GM12878 (cell line): ENCODE measurements around the gene MTHFD2. TPM values are rescaled to one million over a fixed set of nuclear protein-coding genes. Genes with fewer than 3 reads are reported as not detected.

ENCODE experiments used
- CBFB ChIP-seq: IDR thresholded peaks from 2 replicates; pipeline ENCODE4 v1.6.1; 2016; ENCODE audit warnings: antibody characterized with exemption, low read depth
- CBX5 ChIP-seq: sonication (generic); IDR thresholded peaks from 2 replicates; pipeline ENCODE4 v1.6.1; 2016; ENCODE audit warnings: low read depth, moderate library complexity, mild to moderate bottlenecking, inconsistent platforms
- CHD2 ChIP-seq: IDR thresholded peaks from 2 replicates; pipeline ENCODE4 v1.6.1; 2011; ENCODE audit warnings: low read depth, low read length, improper control_type of control experiment, borderline replicate concordance
- GATAD2B ChIP-seq: fragments of 450-650 bp; conservative IDR thresholded peaks from 2 replicates; pipeline ENCODE4 v1.6.1; 2017; ENCODE audit warnings: low read depth, mild to moderate bottlenecking, moderate library complexity
- MTA2 ChIP-seq: fragments of 450-650 bp; IDR thresholded peaks from 2 replicates; pipeline ENCODE4 v1.6.1; 2016; ENCODE audit warnings: low read depth, mild to moderate bottlenecking, moderate library complexity
- NR2C2 ChIP-seq: IDR thresholded peaks from 2 replicates; pipeline ENCODE4 v1.6.1; 2011; ENCODE audit warnings: borderline replicate concordance, low read depth; ENCODE audit not compliant: control insufficient read depth, insufficient read length
- NR2F1 ChIP-seq: fragments of 450-650 bp; conservative IDR thresholded peaks from 2 replicates; pipeline ENCODE4 v1.6.1; 2017; ENCODE audit warnings: mild to moderate bottlenecking
- RAD51 ChIP-seq: fragments of 450-650 bp; IDR thresholded peaks from 2 replicates; pipeline ENCODE4 v1.6.1; 2016; ENCODE audit warnings: moderate library complexity, mild to moderate bottlenecking, inconsistent platforms
- RFX5 ChIP-seq: IDR thresholded peaks from 2 replicates; pipeline ENCODE4 v1.6.1; 2011; ENCODE audit warnings: low read depth, low read length, improper control_type of control experiment
- ZNF274 ChIP-seq: IDR thresholded peaks from one replicate; pipeline ENCODE4 v1.8.0; 2011; ENCODE audit not compliant: insufficient read length, insufficient read depth
- polyA plus RNA-seq, 11 experiments: library from polyadenylated mRNA; depleted of rRNA in 4 of 11; unstranded in 6 of 11; stranded (reverse) in 5 of 11; fragments of >200 nt; fragmentation: Nextera tagmentation in 4 of 11; fragmentation: Illumina TruSeq in 1 of 11; extraction: Ambion mirVana in 4 of 11; extraction: Trizol in 1 of 11; gene quantifications; 1 replicate in 1 of 11; 2 replicates in 10 of 11; pipeline versions ENCODE4 v1.2.1 to v1.2.3, GENCODE V29; 2011 to 2016; ENCODE audit warnings: inconsistent platforms in 2 of 11, missing spikeins in 2 of 11, low read depth in 1 of 11
- total RNA-seq, 4 experiments: library from RNA; depleted of rRNA in 3 of 4; stranded (reverse); fragments of >200 nt in 3 of 4; fragmentation: Illumina TruSeq in 1 of 4; extraction: Trizol in 1 of 4; gene quantifications; 2 replicates each; pipeline versions ENCODE4 v1.2.1 to v1.2.3, GENCODE V29; 2013 to 2021
- TF ChIP-seq, protein P1 (sequence below): fragments of 450-650 bp; formaldehyde crosslinking; IDR thresholded peaks from 2 replicates; pipeline ENCODE4 v1.5.0; 2022; ENCODE audit warnings: mild to moderate bottlenecking, missing genetic modification characterization
- TF ChIP-seq, protein P2 (sequence below): IDR thresholded peaks from 2 replicates; pipeline ENCODE4 v1.6.1; 2012; ENCODE audit warnings: improper control_type of control experiment, low read depth, low read length; ENCODE audit not compliant: insufficient replicate concordance
- TF ChIP-seq, protein P3 (sequence below): IDR thresholded peaks from 2 replicates; pipeline ENCODE4 v1.6.1; 2012; ENCODE audit warnings: low read depth, low read length, improper control_type of control experiment
- TF ChIP-seq, protein P4 (sequence below): fragments of 150-350 bp; IDR thresholded peaks from 2 replicates; pipeline ENCODE4 v1.6.1; 2016; ENCODE audit warnings: low read depth, low read length

MTHFD2 gene
- total and polyA plus RNA-seq, 10 of the 15 experiments (the other 5 are each of a cell fraction or from before 2014, with no cell fraction given) = 128 to 292 (median 150) TPM

DNA sequence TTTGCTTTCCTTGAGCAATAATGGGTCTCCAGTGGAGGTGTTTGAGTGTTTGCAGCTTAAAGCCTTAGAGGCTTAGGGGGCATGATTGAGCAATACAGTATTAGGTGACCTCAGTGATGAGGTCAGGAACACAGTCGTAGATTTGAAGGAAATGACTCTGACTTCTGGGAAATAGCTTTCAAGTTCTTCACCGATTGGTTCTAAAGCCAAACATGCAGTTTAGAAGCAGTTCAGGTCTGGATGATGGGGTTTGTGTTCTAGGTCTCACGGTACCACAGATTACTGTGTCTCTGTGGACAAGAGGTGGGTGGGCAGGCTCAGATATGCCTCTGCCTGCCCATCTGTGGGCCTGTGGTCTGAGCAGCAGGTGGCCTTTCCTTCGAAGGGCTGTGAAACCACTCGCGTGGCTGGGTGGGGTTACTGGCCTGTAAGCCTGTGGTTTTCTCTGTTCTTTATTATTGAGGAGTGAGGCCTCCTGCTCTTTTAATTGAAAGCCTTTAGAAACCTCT, 7.8 kb downstream of the MTHFD2 start (continued):
- TF ChIP-seq, protein P1, sequence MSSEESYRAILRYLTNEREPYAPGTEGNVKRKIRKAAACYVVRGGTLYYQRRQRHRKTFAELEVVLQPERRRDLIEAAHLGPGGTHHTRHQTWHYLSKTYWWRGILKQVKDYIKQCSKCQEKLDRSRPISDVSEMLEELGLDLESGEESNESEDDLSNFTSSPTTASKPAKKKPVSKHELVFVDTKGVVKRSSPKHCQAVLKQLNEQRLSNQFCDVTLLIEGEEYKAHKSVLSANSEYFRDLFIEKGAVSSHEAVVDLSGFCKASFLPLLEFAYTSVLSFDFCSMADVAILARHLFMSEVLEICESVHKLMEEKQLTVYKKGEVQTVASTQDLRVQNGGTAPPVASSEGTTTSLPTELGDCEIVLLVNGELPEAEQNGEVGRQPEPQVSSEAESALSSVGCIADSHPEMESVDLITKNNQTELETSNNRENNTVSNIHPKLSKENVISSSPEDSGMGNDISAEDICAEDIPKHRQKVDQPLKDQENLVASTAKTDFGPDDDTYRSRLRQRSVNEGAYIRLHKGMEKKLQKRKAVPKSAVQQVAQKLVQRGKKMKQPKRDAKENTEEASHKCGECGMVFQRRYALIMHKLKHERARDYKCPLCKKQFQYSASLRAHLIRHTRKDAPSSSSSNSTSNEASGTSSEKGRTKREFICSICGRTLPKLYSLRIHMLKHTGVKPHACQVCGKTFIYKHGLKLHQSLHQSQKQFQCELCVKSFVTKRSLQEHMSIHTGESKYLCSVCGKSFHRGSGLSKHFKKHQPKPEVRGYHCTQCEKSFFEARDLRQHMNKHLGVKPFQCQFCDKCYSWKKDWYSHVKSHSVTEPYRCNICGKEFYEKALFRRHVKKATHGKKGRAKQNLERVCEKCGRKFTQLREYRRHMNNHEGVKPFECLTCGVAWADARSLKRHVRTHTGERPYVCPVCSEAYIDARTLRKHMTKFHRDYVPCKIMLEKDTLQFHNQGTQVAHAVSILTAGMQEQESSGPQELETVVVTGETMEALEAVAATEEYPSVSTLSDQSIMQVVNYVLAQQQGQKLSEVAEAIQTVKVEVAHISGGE (CRISPR knock-in tag) = no peak
- TF ChIP-seq CBFB (peak; percentile 83), ZNF274 (no peak), GATAD2B (no peak), CBX5 (no peak), CHD2 (no peak), NR2C2 (no peak), NR2F1 (peak; percentile 83), MTA2 (peak; percentile 75; the same call in 1 of the 2 replicates), RAD51 (no peak), RFX5 (no peak)
- TF ChIP-seq, protein P2, sequence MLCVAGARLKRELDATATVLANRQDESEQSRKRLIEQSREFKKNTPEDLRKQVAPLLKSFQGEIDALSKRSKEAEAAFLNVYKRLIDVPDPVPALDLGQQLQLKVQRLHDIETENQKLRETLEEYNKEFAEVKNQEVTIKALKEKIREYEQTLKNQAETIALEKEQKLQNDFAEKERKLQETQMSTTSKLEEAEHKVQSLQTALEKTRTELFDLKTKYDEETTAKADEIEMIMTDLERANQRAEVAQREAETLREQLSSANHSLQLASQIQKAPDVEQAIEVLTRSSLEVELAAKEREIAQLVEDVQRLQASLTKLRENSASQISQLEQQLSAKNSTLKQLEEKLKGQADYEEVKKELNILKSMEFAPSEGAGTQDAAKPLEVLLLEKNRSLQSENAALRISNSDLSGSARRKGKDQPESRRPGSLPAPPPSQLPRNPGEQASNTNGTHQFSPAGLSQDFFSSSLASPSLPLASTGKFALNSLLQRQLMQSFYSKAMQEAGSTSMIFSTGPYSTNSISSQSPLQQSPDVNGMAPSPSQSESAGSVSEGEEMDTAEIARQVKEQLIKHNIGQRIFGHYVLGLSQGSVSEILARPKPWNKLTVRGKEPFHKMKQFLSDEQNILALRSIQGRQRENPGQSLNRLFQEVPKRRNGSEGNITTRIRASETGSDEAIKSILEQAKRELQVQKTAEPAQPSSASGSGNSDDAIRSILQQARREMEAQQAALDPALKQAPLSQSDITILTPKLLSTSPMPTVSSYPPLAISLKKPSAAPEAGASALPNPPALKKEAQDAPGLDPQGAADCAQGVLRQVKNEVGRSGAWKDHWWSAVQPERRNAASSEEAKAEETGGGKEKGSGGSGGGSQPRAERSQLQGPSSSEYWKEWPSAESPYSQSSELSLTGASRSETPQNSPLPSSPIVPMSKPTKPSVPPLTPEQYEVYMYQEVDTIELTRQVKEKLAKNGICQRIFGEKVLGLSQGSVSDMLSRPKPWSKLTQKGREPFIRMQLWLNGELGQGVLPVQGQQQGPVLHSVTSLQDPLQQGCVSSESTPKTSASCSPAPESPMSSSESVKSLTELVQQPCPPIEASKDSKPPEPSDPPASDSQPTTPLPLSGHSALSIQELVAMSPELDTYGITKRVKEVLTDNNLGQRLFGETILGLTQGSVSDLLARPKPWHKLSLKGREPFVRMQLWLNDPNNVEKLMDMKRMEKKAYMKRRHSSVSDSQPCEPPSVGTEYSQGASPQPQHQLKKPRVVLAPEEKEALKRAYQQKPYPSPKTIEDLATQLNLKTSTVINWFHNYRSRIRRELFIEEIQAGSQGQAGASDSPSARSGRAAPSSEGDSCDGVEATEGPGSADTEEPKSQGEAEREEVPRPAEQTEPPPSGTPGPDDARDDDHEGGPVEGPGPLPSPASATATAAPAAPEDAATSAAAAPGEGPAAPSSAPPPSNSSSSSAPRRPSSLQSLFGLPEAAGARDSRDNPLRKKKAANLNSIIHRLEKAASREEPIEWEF = no peak
- TF ChIP-seq, protein P3, sequence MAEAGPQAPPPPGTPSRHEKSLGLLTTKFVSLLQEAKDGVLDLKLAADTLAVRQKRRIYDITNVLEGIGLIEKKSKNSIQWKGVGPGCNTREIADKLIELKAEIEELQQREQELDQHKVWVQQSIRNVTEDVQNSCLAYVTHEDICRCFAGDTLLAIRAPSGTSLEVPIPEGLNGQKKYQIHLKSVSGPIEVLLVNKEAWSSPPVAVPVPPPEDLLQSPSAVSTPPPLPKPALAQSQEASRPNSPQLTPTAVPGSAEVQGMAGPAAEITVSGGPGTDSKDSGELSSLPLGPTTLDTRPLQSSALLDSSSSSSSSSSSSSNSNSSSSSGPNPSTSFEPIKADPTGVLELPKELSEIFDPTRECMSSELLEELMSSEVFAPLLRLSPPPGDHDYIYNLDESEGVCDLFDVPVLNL = no peak
- TF ChIP-seq, protein P4, sequence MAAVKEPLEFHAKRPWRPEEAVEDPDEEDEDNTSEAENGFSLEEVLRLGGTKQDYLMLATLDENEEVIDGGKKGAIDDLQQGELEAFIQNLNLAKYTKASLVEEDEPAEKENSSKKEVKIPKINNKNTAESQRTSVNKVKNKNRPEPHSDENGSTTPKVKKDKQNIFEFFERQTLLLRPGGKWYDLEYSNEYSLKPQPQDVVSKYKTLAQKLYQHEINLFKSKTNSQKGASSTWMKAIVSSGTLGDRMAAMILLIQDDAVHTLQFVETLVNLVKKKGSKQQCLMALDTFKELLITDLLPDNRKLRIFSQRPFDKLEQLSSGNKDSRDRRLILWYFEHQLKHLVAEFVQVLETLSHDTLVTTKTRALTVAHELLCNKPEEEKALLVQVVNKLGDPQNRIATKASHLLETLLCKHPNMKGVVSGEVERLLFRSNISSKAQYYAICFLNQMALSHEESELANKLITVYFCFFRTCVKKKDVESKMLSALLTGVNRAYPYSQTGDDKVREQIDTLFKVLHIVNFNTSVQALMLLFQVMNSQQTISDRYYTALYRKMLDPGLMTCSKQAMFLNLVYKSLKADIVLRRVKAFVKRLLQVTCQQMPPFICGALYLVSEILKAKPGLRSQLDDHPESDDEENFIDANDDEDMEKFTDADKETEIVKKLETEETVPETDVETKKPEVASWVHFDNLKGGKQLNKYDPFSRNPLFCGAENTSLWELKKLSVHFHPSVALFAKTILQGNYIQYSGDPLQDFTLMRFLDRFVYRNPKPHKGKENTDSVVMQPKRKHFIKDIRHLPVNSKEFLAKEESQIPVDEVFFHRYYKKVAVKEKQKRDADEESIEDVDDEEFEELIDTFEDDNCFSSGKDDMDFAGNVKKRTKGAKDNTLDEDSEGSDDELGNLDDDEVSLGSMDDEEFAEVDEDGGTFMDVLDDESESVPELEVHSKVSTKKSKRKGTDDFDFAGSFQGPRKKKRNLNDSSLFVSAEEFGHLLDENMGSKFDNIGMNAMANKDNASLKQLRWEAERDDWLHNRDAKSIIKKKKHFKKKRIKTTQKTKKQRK = no peak
